HTR-8/SVneo (cell line): Measurements from ENCODE around the gene LINGO3.

Experiments
- DNase-seq: peaks from one replicate; pipeline ENCODE4 v3.0.0; 2011; ENCODE audit warnings: low spot score, mixed read lengths; ENCODE audit not compliant: insufficient read length
- FAIRE-seq: peaks from 2 replicates; lab custom pipeline; 2011; peaks lifted over from hg19 to GRCh38; lab: Jason Lieb, UNC

Gene LINGO3

GRCh38 chr19:2340496-2341243 is 32.7 kb upstream of the LINGO3 start:
- no peak for DNase-seq
- FAIRE-seq: no peak

- no peak for FAIRE-seq
- no peak for DNase-seq
These were observed 31.8 kb upstream of the LINGO3 start for GRCh38 chr19:2339644-2340310.

- FAIRE-seq: no peak
- no peak for DNase-seq
These were observed 31.0 kb upstream of the LINGO3 start for GRCh38 chr19:2338751-2339643.

GRCh38 chr19:2338055-2338615 is 30.2 kb upstream of the LINGO3 start:
- DNase-seq (no peak), FAIRE-seq (no peak)

- DNase-seq (no peak), FAIRE-seq (no peak)
These were observed 29.4 kb upstream of the LINGO3 start for GRCh38 chr19:2337329-2337707.

GRCh38 chr19:2336528-2337328 is 28.8 kb upstream of the LINGO3 start:
- FAIRE-seq (no peak), DNase-seq (no peak)

GRCh38 chr19:2335848-2336247 is 27.9 kb upstream of the LINGO3 start:
- DNase-seq: no peak
- FAIRE-seq: peak; percentile 13

GRCh38 chr19:2334986-2335846 is 27.3 kb upstream of the LINGO3 start:
- DNase-seq: no peak
- FAIRE-seq: no peak

- DNase-seq: no peak
- no peak for FAIRE-seq
These were observed 26.5 kb upstream of the LINGO3 start for GRCh38 chr19:2334426-2334825.

- FAIRE-seq (no peak), DNase-seq (no peak)
These were observed 25.9 kb upstream of the LINGO3 start for GRCh38 chr19:2333807-2334211.

- FAIRE-seq: no peak
- DNase-seq: no peak
These were observed 25.3 kb upstream of the LINGO3 start for GRCh38 chr19:2333027-2333806.

- no peak for DNase-seq
- no peak for FAIRE-seq
These were observed 24.5 kb upstream of the LINGO3 start for GRCh38 chr19:2332341-2333026.

GRCh38 chr19:2331601-2332246 is 23.8 kb upstream of the LINGO3 start:
- no peak for DNase-seq
- FAIRE-seq: no peak

GRCh38 chr19:2330632-2331284 is 22.8 kb upstream of the LINGO3 start:
- FAIRE-seq (no peak), DNase-seq (no peak)

- no peak for FAIRE-seq
- DNase-seq: no peak
These were observed 22.3 kb upstream of the LINGO3 start for GRCh38 chr19:2330255-2330631.

- no peak for FAIRE-seq
- no peak for DNase-seq
These were observed 21.6 kb upstream of the LINGO3 start for GRCh38 chr19:2329501-2329916.

GRCh38 chr19:2329149-2329478 is 21.2 kb upstream of the LINGO3 start:
- FAIRE-seq: no peak
- DNase-seq: no peak
